Epithelial cell of proximal tubule (primary cell): ENCODE data around the gene ATP5F1D. TPM values are rescaled to one million over a fixed set of nuclear protein-coding genes. Genes with fewer than 3 reads are reported as not detected.
A peak's percentile ranks its signal among the peaks of the same experiment; 100 is the strongest.

ENCODE experiments used
- DNase-seq: peaks from one replicate; pipeline ENCODE4 v3.0.0-alpha.2; 2011; ENCODE audit warnings: low read depth
- H3K4me3 ChIP-seq: 2 replicates; pipeline ENCODE4 v1.5.1; 2011; ENCODE audit warnings: low read depth, mild to moderate bottlenecking, low read length
- total RNA-seq: library from RNA; depleted of rRNA; stranded (reverse); fragments of >200 nt; gene quantifications from 2 replicates; pipeline ENCODE4 v1.2.3, GENCODE V29; 2015
- TF ChIP-seq, protein P1 (sequence below): conservative IDR thresholded peaks from 2 replicates; pipeline ENCODE4 v1.5.1; 2012; ENCODE audit warnings: low read depth, mild to moderate bottlenecking, low read length

The ATP5F1D gene
- total RNA-seq, 1 donor from 2014 or later: 110 TPM

DNA sequence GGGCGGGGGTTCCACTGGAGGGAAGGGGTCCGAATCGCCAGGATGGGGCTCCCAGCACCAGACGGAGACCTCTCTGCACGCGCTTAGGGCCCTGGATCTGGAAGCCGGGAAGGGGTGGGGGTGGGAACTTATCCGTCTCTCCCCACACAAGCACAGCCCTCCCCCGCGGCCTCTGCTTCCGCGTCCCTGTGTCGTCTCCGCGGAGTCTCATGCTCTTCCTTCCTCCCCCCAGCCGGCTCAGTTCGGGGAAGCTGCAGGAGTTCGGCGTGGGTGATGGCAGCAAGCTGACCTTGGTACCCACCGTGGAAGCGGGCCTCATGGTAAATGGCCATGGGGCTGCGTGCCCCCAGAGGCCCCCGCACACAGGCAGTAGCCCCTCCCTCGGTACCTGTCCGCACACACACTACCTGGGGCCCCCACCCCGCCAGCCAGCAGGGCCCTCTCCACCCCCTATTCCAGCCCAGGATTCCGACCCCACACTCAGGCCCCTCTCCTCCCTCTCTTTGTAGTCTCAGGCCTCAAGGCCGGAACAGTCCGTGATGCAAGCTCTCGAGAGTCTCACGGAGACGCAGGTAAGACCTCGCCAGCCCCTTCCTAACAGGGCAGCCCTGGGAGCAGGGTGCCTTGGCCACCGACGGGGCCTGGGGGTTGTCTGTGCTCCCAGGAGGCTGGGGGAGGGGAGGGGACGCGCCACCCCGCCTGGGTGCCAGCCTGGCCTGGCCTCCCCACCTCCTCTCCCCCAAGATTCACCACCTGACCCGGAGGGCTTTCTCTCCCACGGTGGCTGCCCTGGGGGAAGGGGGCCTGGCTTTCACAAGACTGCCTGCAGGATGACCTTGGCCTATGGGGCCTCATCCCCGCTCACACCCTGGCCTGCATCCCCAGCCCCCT lies 10.0 kb downstream of the ATP5F1D start:
- H3K4me3 ChIP-seq: peak overlapping the region; percentile 88
- no peak for DNase-seq
- TF ChIP-seq, protein P1, sequence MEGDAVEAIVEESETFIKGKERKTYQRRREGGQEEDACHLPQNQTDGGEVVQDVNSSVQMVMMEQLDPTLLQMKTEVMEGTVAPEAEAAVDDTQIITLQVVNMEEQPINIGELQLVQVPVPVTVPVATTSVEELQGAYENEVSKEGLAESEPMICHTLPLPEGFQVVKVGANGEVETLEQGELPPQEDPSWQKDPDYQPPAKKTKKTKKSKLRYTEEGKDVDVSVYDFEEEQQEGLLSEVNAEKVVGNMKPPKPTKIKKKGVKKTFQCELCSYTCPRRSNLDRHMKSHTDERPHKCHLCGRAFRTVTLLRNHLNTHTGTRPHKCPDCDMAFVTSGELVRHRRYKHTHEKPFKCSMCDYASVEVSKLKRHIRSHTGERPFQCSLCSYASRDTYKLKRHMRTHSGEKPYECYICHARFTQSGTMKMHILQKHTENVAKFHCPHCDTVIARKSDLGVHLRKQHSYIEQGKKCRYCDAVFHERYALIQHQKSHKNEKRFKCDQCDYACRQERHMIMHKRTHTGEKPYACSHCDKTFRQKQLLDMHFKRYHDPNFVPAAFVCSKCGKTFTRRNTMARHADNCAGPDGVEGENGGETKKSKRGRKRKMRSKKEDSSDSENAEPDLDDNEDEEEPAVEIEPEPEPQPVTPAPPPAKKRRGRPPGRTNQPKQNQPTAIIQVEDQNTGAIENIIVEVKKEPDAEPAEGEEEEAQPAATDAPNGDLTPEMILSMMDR: no peak

DNA sequence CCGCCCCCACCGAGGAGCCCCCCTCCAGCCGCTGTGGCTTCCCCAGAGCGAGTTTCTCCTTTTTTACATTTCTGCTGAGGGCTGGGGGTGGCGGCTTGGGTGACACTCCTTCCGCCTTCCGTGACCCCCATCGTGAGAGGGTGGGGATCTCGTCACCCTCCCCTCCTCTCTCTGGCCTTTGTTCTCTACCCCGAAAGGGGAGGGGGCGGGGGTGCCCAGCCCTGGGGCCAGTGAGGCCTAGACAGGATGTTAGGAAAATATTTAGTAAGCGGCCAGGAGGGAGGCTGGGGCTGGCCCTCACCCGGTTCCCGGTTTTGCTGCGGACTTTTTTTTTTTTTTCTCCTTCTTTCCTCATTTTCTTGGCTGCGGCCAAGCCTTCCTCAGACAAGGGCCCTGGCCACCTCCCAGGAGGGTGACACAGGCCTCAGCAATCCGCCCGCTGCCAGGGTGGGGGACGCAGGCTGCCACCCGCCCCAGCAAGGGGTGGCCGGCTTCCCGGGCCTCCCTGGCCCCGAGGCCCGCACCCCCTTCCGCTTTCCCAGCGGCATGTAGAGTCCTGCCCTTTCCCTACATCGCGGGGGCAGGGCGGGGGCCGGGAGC lies 10.8 kb downstream of the ATP5F1D start:
- TF ChIP-seq, protein P1: no peak
- no peak for DNase-seq
- peak overlapping the region; percentile 88 for H3K4me3 ChIP-seq

DNA sequence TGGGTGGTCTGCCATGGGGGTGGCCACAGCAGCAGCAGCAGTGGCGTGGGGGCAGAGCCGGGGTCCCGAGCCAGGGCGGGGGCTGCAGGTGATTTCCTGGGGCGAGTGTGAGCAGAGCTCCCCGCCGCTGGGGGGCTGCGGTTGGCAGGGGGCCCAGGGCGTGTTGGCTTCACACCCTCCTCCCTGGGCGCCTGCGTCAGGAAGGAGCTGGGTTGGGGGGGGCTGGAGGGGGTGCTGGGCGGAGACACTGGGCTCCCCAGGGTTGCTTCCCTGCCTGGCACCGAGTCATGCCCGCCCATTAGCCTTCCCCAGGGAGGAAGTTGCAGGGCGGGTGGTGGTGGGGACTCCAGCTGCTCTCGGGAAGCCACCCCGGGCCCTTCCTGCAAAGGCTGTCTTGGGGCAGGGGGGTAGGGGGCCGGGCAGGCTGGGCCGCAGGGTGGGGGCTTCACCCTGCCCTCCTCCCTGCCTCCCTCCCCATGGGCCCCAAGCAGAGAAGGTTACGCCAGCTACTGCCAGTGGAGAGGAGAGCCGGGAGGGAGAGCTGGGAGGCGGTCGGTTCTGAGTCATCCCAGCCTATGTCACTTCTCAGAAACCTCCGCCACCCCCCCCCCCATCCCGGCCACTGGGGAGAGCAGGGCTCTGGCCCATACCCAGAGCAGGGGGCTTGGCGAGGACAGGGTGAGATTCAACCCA lies 11.4 kb downstream of the ATP5F1D start:
- no peak for DNase-seq
- TF ChIP-seq, protein P1: no peak
- H3K4me3 ChIP-seq: peak overlapping the region; percentile 88

DNA sequence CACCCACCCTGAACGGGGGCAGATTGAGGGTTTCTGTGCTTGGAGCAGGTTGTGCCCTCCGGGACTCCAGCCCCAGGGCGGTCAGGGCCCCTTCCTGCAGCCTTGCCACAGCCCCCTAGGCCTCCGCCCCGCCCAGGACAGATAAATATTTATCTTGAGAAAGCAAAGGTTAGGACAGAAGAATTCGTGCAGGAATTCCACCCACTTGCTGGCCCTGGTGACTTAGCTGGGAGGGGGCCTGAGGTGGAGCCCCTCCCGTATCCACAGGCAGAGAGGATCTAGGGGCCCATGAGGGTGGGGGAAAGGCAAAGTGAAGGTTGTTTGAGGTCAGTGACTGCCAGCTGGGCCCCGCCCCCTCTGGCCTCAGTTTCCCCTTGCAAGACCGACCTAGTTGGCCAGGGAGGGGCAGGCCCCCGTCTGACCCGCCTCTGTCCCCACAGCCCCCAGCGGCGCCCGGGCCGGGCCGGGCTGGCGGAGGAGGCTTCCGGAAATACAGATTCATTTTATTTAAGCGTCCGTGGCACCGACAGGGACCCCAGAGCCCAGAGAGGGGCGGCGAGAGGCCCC lies 12.0 kb downstream of the ATP5F1D start:
- H3K4me3 ChIP-seq: peak overlapping the region; percentile 88
- no peak for DNase-seq
- TF ChIP-seq, protein P1: no peak

DNA sequence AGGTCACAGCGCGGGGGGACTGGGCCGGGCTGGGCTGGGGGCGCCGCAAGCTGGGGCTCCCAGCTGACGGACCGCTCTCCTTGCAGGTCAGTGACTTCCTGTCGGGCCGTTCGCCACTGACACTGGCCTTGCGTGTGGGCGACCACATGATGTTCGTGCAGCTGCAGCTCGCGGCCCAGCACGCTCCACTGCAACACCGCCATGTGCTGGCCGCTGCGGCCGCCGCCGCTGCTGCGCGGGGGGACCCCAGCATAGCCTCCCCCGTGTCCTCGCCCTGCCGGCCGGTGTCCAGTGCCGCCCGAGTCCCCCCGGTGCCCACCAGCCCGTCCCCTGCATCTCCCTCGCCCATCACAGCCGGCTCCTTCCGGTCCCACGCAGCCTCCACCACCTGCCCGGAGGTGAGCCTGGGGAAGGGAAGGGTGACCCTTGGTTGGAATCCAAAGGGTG lies 12.6 kb downstream of the ATP5F1D start:
- H3K4me3 ChIP-seq: no peak overlapping the region
- no peak for DNase-seq
- TF ChIP-seq, protein P1: no peak

DNA sequence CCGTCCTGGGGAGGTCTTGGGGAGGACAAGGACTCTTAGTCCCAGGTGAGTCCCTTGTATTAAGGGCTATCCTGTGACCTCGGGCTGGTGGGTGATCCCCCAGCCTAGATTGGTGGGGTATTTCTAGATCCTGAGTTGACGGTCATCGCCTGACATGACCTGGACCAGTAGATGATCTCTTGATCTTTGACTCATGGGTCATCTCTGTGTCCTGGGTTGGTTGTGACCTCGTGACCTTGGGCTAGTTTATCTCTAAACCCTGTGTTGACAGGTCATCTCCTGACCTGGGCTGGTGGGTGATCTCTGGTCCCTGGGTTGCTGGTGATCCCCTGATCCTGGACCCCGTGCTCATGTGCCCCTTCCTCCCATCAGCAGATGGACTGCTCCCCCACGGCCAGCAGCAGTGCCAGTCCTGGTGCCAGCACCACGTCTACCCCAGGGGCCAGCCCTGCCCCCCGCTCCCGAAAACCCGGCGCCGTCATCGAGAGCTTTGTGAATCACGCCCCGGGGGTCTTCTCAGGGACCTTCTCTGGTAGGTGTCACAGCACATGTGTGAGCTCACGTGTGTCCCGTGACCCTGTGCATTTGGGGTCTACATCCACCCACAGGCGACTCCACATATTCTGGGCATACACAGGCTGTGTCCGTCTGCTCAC lies 13.1 kb downstream of the ATP5F1D start:
- DNase-seq: no peak
- no peak overlapping the region for H3K4me3 ChIP-seq
- TF ChIP-seq, protein P1: no peak
